Lung (tissue), 12 donors: ENCODE measurements around the gene SORL1. TPM values are rescaled to one million over a fixed set of nuclear protein-coding genes. Genes with fewer than 3 reads are reported as not detected.
A peak's percentile ranks its signal among the peaks of the same experiment; 100 is the strongest.

Source experiments
- ATAC-seq: fragments of 200-7000 bp; cut with Tn5 transposase; one replicate; pipeline ENCODE4 v1.9.1; 2020; ENCODE audit warnings: moderate number of reproducible peaks; ENCODE audit not compliant: insufficient read depth, low FRiP score
- DNase-seq, 3 donors: peaks; one replicate each; pipeline ENCODE4 v3.0.0-alpha.2; 2013 to 2017
- H3K27ac ChIP-seq, 2 donors: one replicate each; pipeline ENCODE4 v1.5.1; 2013; ENCODE audit warnings: mild to moderate bottlenecking in 2 of 2, moderate library complexity in 2 of 2, control low read depth in 1 of 2, inconsistent platforms in 1 of 2, low read depth in 1 of 2, low read length in 1 of 2
- H3K27me3 ChIP-seq, 3 donors: one replicate each; pipeline ENCODE4 v1.5.1; 2013; ENCODE audit warnings: low read length in 2 of 3; ENCODE audit not compliant: control insufficient read depth in 3 of 3, insufficient read depth in 3 of 3
- H3K36me3 ChIP-seq, 4 donors: one replicate each; pipeline ENCODE4 v1.5.1; 2013; ENCODE audit warnings: low read length in 4 of 4, mild to moderate bottlenecking in 1 of 4, moderate library complexity in 1 of 4; ENCODE audit not compliant: control insufficient read depth in 4 of 4, insufficient read depth in 4 of 4
- H3K4me1 ChIP-seq, 5 donors: one replicate each; pipeline ENCODE4 v1.5.1; 2013; ENCODE audit warnings: low read length in 5 of 5, mild to moderate bottlenecking in 2 of 5, moderate library complexity in 1 of 5; ENCODE audit not compliant: control insufficient read depth in 5 of 5, insufficient read depth in 5 of 5
- H3K4me3 ChIP-seq: one replicate; pipeline ENCODE4 v1.5.1; 2013; ENCODE audit warnings: mild to moderate bottlenecking, control low read depth, moderate library complexity
- H3K9ac ChIP-seq, 2 donors: one replicate each; pipeline ENCODE4 v1.5.1; 2013; ENCODE audit warnings: low read length in 2 of 2, control low read depth in 1 of 2; ENCODE audit not compliant: insufficient read depth in 1 of 2
- H3K9me3 ChIP-seq, 4 donors: one replicate each; pipeline ENCODE4 v1.5.1; 2013; ENCODE audit warnings: low read length in 3 of 4, mild to moderate bottlenecking in 1 of 4, moderate library complexity in 1 of 4; ENCODE audit not compliant: control insufficient read depth in 4 of 4, insufficient read depth in 3 of 4
- WGBS, 2 donors: extraction: QIAGEN DNeasy Blood & Tissue Kit; methylation state at CpG; one replicate each; pipeline ENCODE4 v1.1.7; 2013; 5-methylcytosine and 5-hydroxymethylcytosine counted together
- polyA plus RNA-seq, 2 donors: library from polyadenylated mRNA; stranded (reverse); fragments of 200-250 nt; gene quantifications; one replicate each; pipeline ENCODE4 v1.2.1, GENCODE V29; 2013
- total RNA-seq, 2 donors: library from RNA; depleted of rRNA in 1 of 2; stranded (reverse); fragments of >200 nt in 1 of 2; gene quantifications; one replicate each; pipeline ENCODE4 v1.2.1, GENCODE V29; 2014 to 2021
- TF ChIP-seq, protein P1 (sequence below): IDR thresholded peaks from 2 replicates; pipeline ENCODE4 v1.5.1; 2012; ENCODE audit warnings: mild to moderate bottlenecking; ENCODE audit errors: control extremely low read depth, extremely low read depth
- donor health status: control.
- donor health status: control.
- donor health status: Bipolar disorder and iron deficiency.
- donor health status: healthy.
- donor health status: DM: yes; HTN: yes; CAD: no.

The SORL1 gene
- total and polyA plus RNA-seq, 4 donors = 1.9 to 67.0 (median 49.2) TPM

DNA sequence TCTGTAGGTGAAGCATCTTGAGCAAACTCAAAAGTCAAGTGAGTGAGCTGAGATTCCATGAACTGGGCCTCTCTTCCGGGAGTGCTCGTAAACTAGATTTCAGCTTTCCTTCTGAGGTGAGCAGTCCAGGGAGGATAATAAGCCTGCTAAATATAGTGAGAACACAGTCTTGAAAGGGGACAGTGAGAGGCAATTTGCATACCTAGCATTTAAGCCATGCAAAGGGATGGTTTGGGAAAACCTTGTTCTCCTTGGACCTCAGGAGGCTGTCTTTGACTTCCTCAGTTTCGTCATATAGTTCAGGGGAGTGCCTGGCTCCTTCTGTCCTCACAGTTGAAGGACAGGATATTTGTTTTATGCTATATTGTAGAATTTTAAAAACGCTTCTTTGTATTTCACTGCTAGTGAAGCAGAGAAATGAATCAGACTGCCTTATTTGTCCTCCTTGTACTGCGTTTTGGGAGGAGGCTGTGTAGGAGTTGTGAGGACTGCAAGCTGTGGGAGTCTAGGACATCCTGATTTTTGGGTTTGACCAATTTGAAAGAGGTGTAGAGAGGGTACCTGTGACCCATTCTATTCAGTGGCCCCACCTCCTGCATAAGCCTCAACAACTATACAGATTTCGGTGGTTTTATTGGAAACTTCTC, 11.7 kb downstream of the SORL1 start:
- Histone ChIP-seq H3K4me1 (peaks cover 4 to 24% (median 14%) of the 10 kb centered on the region in 5 donors), H3K9ac (no peak overlapping the region), H3K27me3 (no peaks in the 10 kb centered on the region), H3K9me3 (no peaks in the 10 kb centered on the region), H3K27ac (no peak overlapping the region), H3K36me3 (no peaks in the 10 kb centered on the region), H3K4me3 (no peak overlapping the region)
- no peak for ATAC-seq
- 83 to 85% methylated on average over 6 of the region's 6 CpGs for WGBS, 2 donors
- TF ChIP-seq, protein P1, sequence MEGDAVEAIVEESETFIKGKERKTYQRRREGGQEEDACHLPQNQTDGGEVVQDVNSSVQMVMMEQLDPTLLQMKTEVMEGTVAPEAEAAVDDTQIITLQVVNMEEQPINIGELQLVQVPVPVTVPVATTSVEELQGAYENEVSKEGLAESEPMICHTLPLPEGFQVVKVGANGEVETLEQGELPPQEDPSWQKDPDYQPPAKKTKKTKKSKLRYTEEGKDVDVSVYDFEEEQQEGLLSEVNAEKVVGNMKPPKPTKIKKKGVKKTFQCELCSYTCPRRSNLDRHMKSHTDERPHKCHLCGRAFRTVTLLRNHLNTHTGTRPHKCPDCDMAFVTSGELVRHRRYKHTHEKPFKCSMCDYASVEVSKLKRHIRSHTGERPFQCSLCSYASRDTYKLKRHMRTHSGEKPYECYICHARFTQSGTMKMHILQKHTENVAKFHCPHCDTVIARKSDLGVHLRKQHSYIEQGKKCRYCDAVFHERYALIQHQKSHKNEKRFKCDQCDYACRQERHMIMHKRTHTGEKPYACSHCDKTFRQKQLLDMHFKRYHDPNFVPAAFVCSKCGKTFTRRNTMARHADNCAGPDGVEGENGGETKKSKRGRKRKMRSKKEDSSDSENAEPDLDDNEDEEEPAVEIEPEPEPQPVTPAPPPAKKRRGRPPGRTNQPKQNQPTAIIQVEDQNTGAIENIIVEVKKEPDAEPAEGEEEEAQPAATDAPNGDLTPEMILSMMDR = no peak
- DNase-seq = no peak

DNA sequence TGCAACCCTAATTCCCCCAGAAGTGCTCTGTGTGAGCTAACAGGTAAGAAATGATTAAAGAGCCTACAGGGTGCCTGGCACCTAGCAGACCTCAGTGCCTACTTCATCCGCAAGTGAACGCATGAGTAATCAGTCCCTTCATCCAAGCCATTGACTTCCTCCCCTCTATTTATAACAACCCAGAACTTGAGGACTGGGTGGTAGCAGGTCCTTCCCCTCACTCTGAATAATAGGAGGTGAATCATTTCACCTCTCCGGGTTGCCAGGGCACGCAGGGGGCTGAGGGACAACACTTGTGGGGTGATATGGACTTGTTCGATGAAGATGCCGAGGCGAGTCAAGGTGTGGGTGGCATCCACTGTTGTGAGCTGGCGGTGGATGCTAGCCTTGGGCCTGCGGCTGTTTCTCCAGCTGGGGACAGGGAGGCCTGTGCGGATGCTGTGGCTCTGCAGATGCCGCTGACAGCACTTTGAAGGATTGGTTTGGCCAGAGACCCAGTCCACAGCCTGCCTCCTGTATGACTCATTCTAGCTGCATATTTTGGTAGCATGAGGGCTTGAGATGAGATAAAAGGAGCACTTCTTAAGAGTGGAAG, 12.3 kb downstream of the SORL1 start:
- no peaks in the 10 kb centered on the region for H3K27me3 ChIP-seq
- DNase-seq (peak in 2 of 3 donors; percentile 29 to 43), ATAC-seq (peak; percentile 66)
- H3K9ac ChIP-seq = no peak overlapping the region
- TF ChIP-seq, protein P1 = no peak
- no peaks in the 10 kb centered on the region for H3K36me3 ChIP-seq
- no peaks in the 10 kb centered on the region for H3K9me3 ChIP-seq
- H3K27ac ChIP-seq = peak overlapping the region in 1 of 2 donors; percentile 15
- no peak overlapping the region for H3K4me3 ChIP-seq
- peaks cover 4 to 21% (median 14%) of the 10 kb centered on the region in 5 donors for H3K4me1 ChIP-seq
- 32 to 52% methylated on average over 11 of the region's 11 CpGs for WGBS, 2 donors

DNA sequence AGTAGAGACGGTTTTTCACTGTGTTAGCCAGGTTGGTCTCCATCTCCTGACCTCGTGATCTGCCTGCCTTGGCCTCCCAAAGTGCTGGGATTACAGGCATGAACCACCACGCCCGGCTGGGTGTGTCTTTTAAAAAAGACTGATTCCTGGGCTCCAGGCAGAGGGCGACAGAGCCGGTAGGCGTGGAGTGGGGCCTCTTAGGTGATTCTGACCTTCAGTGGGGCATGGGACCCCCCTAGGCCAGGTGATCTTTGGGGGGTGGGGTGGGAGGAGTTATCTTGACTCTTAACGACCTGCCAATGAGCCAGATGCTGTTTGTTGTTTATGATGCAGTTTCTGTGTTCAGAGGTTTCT, 13.6 kb downstream of the SORL1 start:
- Histone ChIP-seq H3K9me3 (no peaks in the 10 kb centered on the region), H3K9ac (no peak overlapping the region), H3K4me3 (no peak overlapping the region), H3K4me1 (peaks cover 2 to 15% (median 14%) of the 10 kb centered on the region in 5 donors), H3K36me3 (no peaks in the 10 kb centered on the region), H3K27ac (no peak overlapping the region), H3K27me3 (no peaks in the 10 kb centered on the region)
- ATAC-seq = no peak
- DNase-seq = no peak
- 75 to 78% methylated on average over 8 of the region's 8 CpGs for WGBS, 2 donors
- TF ChIP-seq, protein P1 = no peak
